Heart right ventricle (tissue), 16 donors: ENCODE results near the gene VSTM4. TPM values are rescaled to one million over a fixed set of nuclear protein-coding genes. Genes with fewer than 3 reads are reported as not detected.

Experiments used
- ATAC-seq, 8 donors: fragments of 200-7000 bp; cut with Tn5 transposase; one replicate each; pipeline ENCODE4 v1.9.1; 2020; ENCODE audit warnings: mild to moderate bottlenecking in 8 of 8, moderate library complexity in 8 of 8, moderate number of reproducible peaks in 1 of 8
- DNase-seq, 2 donors: peaks; one replicate each; pipeline ENCODE4 v3.0.0-alpha.2; 2020
- H3K27ac ChIP-seq, 10 donors: fragments of 200-600 bp; sonication (generic) in 2 of 10; one replicate each; pipeline versions ENCODE4 v1.5.0 to v1.8.0; 2020 to 2022; ENCODE audit warnings: mild to moderate bottlenecking in 3 of 10
- H3K27me3 ChIP-seq, 7 donors: fragments of 200-600 bp; one replicate each; pipeline ENCODE4 v1.8.0; 2021 to 2022; ENCODE audit warnings: mild to moderate bottlenecking in 2 of 7
- H3K36me3 ChIP-seq, 9 donors: fragments of 200-600 bp; sonication (generic) in 1 of 9; one replicate each; pipeline versions ENCODE4 v1.5.0 to v1.8.0; 2020 to 2022; ENCODE audit warnings: mild to moderate bottlenecking in 2 of 9
- H3K4me1 ChIP-seq, 9 donors: fragments of 200-600 bp; sonication (generic) in 1 of 9; one replicate each; pipeline versions ENCODE4 v1.5.0 to v1.8.0; 2020 to 2022; ENCODE audit warnings: mild to moderate bottlenecking in 4 of 9
- H3K4me3 ChIP-seq, 10 donors: fragments of 200-600 bp; sonication (generic) in 2 of 10; one replicate each; pipeline versions ENCODE4 v1.5.0 to v1.8.0; 2020 to 2022; ENCODE audit warnings: mild to moderate bottlenecking in 7 of 10, moderate library complexity in 2 of 10
- H3K9me3 ChIP-seq, 11 donors: fragments of 200-600 bp in 10 of 11; sonication (generic) in 2 of 11; one replicate each; pipeline versions ENCODE4 v1.5.0 to v1.8.0; 2013 to 2022; ENCODE audit warnings: mild to moderate bottlenecking in 2 of 11, control low read depth in 1 of 11, moderate library complexity in 1 of 11
- CTCF ChIP-seq, 9 donors: fragments of 200-600 bp; sonication (generic) in 2 of 9; IDR thresholded peaks; one replicate each; pipeline versions ENCODE4 v1.5.0 to v1.8.0; 2021 to 2022; ENCODE audit warnings: antibody characterized with exemption in 9 of 9, mild to moderate bottlenecking in 5 of 9, moderate library complexity in 1 of 9
- WGBS, 2 donors: extraction: QIAGEN DNeasy Blood & Tissue Kit; methylation state at CpG; one replicate each; pipeline ENCODE4 v1.1.7; 2013; ENCODE audit warnings: inconsistent platforms in 1 of 2; 5-methylcytosine and 5-hydroxymethylcytosine counted together
- intact Hi-C, 10 donors: fragments of 100-400 bp; cut with DNase I; formaldehyde crosslinking; loops; one replicate each; pipeline versions ENCODE4 v1.11.1 to v1.14.2; 2022
- polyA plus RNA-seq, 2 donors: library from polyadenylated mRNA; stranded (reverse); fragments of 200-250 nt; gene quantifications; one replicate each; pipeline ENCODE4 v1.2.3, GENCODE V29; 2013
- total RNA-seq, 10 donors: library from RNA; stranded (reverse); fragmentation: NEBNext Ultra II Directional in 3 of 10; extraction: Animal tissue kit (Norgen Biotek cat#: 25700) in 3 of 10; gene quantifications; one replicate each; pipeline versions ENCODE4 v1.2.1 to v1.2.4, GENCODE V29; 2021 to 2023
- donor health status: Arrhythmogenic right ventricular cardiomyopathy.
- donor health status: ischemic (EF 13 %, LVEDD 7.1; RV severe dilation, severe dysfunction).
- donor health status: healthy with polysubstance abuse.
- donor health status: DM: no; HTN: yes; CAD: no.
- donor health status: DM: no; HTN: no; CAD: no.
- donor health status: ischemic (EF 25% LVEDD 6.9; RV normal size, moderate dysfunction).
- donor health status: ischemic (EF 25% LVEDD 5.7; RV mildly dilated, moderate dysfunction).
- donor health status: healthy.
- donor health status: DM: yes; HTN: yes; CAD: no.
- donor health status: Ischemic cardiomyopathy.
- donor health status: ischemic (EF 35%, LVEDD 5.7; RV mildly dilated, moderate dysfunction).
- donor health status: nonischemic (EF 11% LVEDD 7.7; RV severe dilation, severe dysfunction).
- donor health status: DM: yes; HTN: yes; CAD: no.
- donor health status: PGD.
- donor health status: ischemic (EF 29% LVEDD 5.4; RV normal size, mild dysfunction).
- donor health status: nonischemic (EF 23%, LVEDD 6.1; RV moderate dilation, normal function).

The VSTM4 gene
- total and polyA plus RNA-seq, 12 donors: 5.0 to 26.7 (median 16.3) TPM

GRCh38 chr10:49138361-49138891 lies 23.1 kb upstream of the VSTM4 start:
- no peak for TF ChIP-seq CTCF (IDR thresholded peaks at IDR 0.05)
- whole genome bisulfite sequencing, 2 donors: 83 to 85% methylated on average over 7 of the region's 7 CpGs
- ATAC-seq (peak; percentile 24 to 63 (median 38)), DNase-seq (peak; percentile 36)
- H3K9me3 ChIP-seq: peaks cover 0 to 5% (median 0%) of the 10 kb centered on the region in 11 donors
- H3K27me3 ChIP-seq: no peaks in the 10 kb centered on the region
- H3K4me1 ChIP-seq: peaks cover 4 to 48% (median 22%) of the 10 kb centered on the region in 9 donors
- H3K27ac ChIP-seq: peak overlapping the region in 8 of 10 donors; percentile 20 to 74 (median 65)
- no peaks in the 10 kb centered on the region for H3K36me3 ChIP-seq
- H3K4me3 ChIP-seq: no peak overlapping the region
- intact Hi-C loops: no loop called here

- Histone ChIP-seq H3K27me3 (no peaks in the 10 kb centered on the region), H3K27ac (peak overlapping the region in 4 of 10 donors; percentile 10 to 66 (median 16)), H3K9me3 (peaks cover 0 to 5% (median 0%) of the 10 kb centered on the region in 11 donors), H3K4me3 (no peak overlapping the region), H3K36me3 (no peaks in the 10 kb centered on the region), H3K4me1 (peaks cover 4 to 50% (median 22%) of the 10 kb centered on the region in 9 donors)
- ATAC-seq (no peak), DNase-seq (no peak)
- TF ChIP-seq CTCF (IDR thresholded peaks at IDR 0.05): no peak
- intact Hi-C loops: no loop called here
- 50 to 59% methylated on average over 1 of the region's 1 CpG for WGBS, 2 donors
Observed at GRCh38 chr10:49136525-49136924, 21.2 kb upstream of the VSTM4 start.

GRCh38 chr10:49135575-49136313 lies 20.4 kb upstream of the VSTM4 start:
- Histone ChIP-seq H3K27ac (peak overlapping the region in 5 of 10 donors; percentile 10 to 66 (median 27)), H3K9me3 (peaks cover 0 to 5% (median 0%) of the 10 kb centered on the region in 11 donors), H3K36me3 (no peaks in the 10 kb centered on the region), H3K4me3 (no peak overlapping the region), H3K27me3 (no peaks in the 10 kb centered on the region), H3K4me1 (peaks cover 4 to 54% (median 22%) of the 10 kb centered on the region in 9 donors)
- peak in 1 of 2 donors; percentile 28 for DNase-seq
- TF ChIP-seq CTCF (IDR thresholded peaks at IDR 0.05): peak in 2 of 9 donors; percentile 11 to 24
- 58 to 61% methylated on average over 9 of the region's 9 CpGs for WGBS, 2 donors
- peak in 7 of 8 donors; percentile 39 to 58 (median 51) for ATAC-seq
- intact Hi-C loops: no loop called here

GRCh38 chr10:49134327-49134726 lies 19.0 kb upstream of the VSTM4 start:
- WGBS, 2 donors: 63 to 69% methylated on average over 3 of the region's 3 CpGs
- Histone ChIP-seq H3K36me3 (no peaks in the 10 kb centered on the region), H3K27me3 (no peaks in the 10 kb centered on the region), H3K27ac (no peak overlapping the region), H3K9me3 (peaks cover 0 to 5% (median 0%) of the 10 kb centered on the region in 11 donors), H3K4me3 (no peak overlapping the region), H3K4me1 (peaks cover 2 to 40% (median 15%) of the 10 kb centered on the region in 9 donors)
- DNase-seq (peak in 1 of 2 donors; percentile 2), ATAC-seq (no peak)
- no peak for TF ChIP-seq CTCF (IDR thresholded peaks at IDR 0.05)
- intact Hi-C loops: no loop called here
